ENCODE data around the gene LMBRD2. TPM values are rescaled to one million over a fixed set of nuclear protein-coding genes. Genes with fewer than 3 reads are reported as not detected.

The LMBRD2 gene
- total and polyA plus RNA-seq, 2 donors (not counting 1 experiment from before 2014, with no cell fraction given), result 2.1 to 10.0 TPM

GRCh38 chr5:36049949-36050348, 101.7 kb downstream of the LMBRD2 start:
- Histone ChIP-seq H2AFZ (ENCODE audit: insufficient read depth, low read depth, low read length, poor library complexity, severe bottlenecking) (no peak overlapping the region), H3K4me1 (ENCODE audit: control insufficient read depth in 2 of 2, insufficient read depth in 2 of 2, low read length in 2 of 2) (no peaks in the 10 kb centered on the region), H3K79me2 (ENCODE audit: control insufficient read depth, insufficient read depth, low read length) (no peaks in the 10 kb centered on the region), H4K20me1 (ENCODE audit: control insufficient read depth, insufficient read depth, low read length, poor library complexity, severe bottlenecking) (no peaks in the 10 kb centered on the region), H3K4me3 (ENCODE audit: control extremely low read depth in 1 of 5, extremely low read depth in 1 of 5, insufficient read depth in 1 of 5, low read depth in 2 of 5, low read length in 4 of 5) (no peak overlapping the region), H3K9me3 (ENCODE audit: control extremely low read depth in 1 of 3, control insufficient read depth in 2 of 3, insufficient read depth in 1 of 3, low read length in 2 of 3) (no peaks in the 10 kb centered on the region), H3K27me3 (replicated peaks in 1 of 4; ENCODE audit: control extremely low read depth in 1 of 4, control insufficient read depth in 3 of 4, insufficient read depth in 4 of 4, low read length in 3 of 4) (no peaks in the 10 kb centered on the region), H3K9ac (ENCODE audit: low read length) (no peak overlapping the region), H3K27ac (ENCODE audit: low read length in 2 of 2) (no peak overlapping the region), H3K4me2 (replicated peaks; ENCODE audit: low read depth, low read length, poor library complexity, severe bottlenecking) (no peak overlapping the region), H3K36me3 (replicated peaks in 1 of 2; ENCODE audit: control extremely low read depth in 1 of 2, control insufficient read depth in 1 of 2, extremely low read depth in 1 of 2, insufficient read depth in 2 of 2, low read length in 1 of 2) (no peaks in the 10 kb centered on the region)
- WGBS (ENCODE audit: insufficient coverage), result no CpG with 5 or more reads among the region's 4 CpGs
- ChIA-PET CTCF (no interaction called here), POLR2A (no interaction called here)
- intact Hi-C loops (cut with micrococcal nuclease), result no loop called here
- Mint-ChIP-seq H3K27me3 (peaks cover 4% of the 10 kb centered on the region), H3K4me1 (no peaks in the 10 kb centered on the region), H3K27ac (no peak overlapping the region), H3K4me3 (no peak overlapping the region), H3K9me3 (ENCODE audit: insufficient read depth) (peaks cover 2% of the 10 kb centered on the region)
- DNase-seq, result no peak
- no peak for ATAC-seq (ENCODE audit: low read depth)
- TF ChIP-seq CTCF (IDR thresholded peaks at IDR 0.05), result no peak
- no peak for TF ChIP-seq EZH2 (IDR thresholded peaks at IDR 0.05; ENCODE audit: borderline replicate concordance, insufficient read depth, low read depth, low read length, poor library complexity, severe bottlenecking)

Small RNAs within 50 kb of the gene (small RNA-seq; reads per million reads assigned to genes)
- not detected for gene AC016612.1 (ENCODE audit: insufficient read length, low read depth, low replicate concordance)
- gene MIR580 (ENCODE audit: insufficient read length, low read depth, low replicate concordance), result not detected
- gene RNU6-1305P (ENCODE audit: insufficient read length, low read depth, low replicate concordance), result not detected

Other genes starting within 250 kb of the LMBRD2 start
- not detected in 2 replicates for gene CAPSL, start 213.3 kb downstream of the LMBRD2 start, total RNA-seq
- gene CAPSL, start 213.3 kb downstream of the LMBRD2 start, polyA plus RNA-seq, result not detected in 2 replicates
- gene UGT3A1, start 160.5 kb downstream of the LMBRD2 start, total RNA-seq, result not detected in 2 replicates
- not detected in 2 replicates for gene UGT3A1, start 160.5 kb downstream of the LMBRD2 start, polyA plus RNA-seq
- gene UGT3A2, start 85.0 kb downstream of the LMBRD2 start, total RNA-seq, result not detected in 2 replicates
- not detected in 2 replicates for gene UGT3A2, start 85.0 kb downstream of the LMBRD2 start, polyA plus RNA-seq
- gene SKP2, start 224 bp upstream of the LMBRD2 start, total RNA-seq, result 26.7 and 33.0 TPM in 2 replicates
- 20.5 and 27.1 TPM in 2 replicates for gene SKP2, start 224 bp upstream of the LMBRD2 start, polyA plus RNA-seq
- 16.0 and 18.6 TPM in 2 replicates for gene NADK2, start 90.0 kb upstream of the LMBRD2 start, total RNA-seq
- 3.3 and 3.9 TPM in 2 replicates for gene NADK2, start 90.0 kb upstream of the LMBRD2 start, polyA plus RNA-seq
- not detected in 2 replicates for gene RANBP3L, start 150.0 kb upstream of the LMBRD2 start, total RNA-seq
- gene RANBP3L, start 150.0 kb upstream of the LMBRD2 start, polyA plus RNA-seq, result not detected in 2 replicates

Data from B cell (primary cell).